Activated CD4-positive, alpha-beta memory T cell treated with anti-CD3 and anti-CD28 coated beads for 36 hours (primary cell): ENCODE data around the gene TBL3. TPM values are rescaled to one million over a fixed set of nuclear protein-coding genes. Genes with fewer than 3 reads are reported as not detected.

Experiments
- CTCF ChIA-PET: fragments of 350-600 bp; sonication (Branson Sonifier 250); formaldehyde crosslinking; loops from one replicate; lab custom pipeline; 2021; ENCODE audit warnings: antibody characterized with exemption, inconsistent platforms; lab: Charles Lee
- POLR2A ChIA-PET: fragments of 350-600 bp; sonication (Branson Sonifier 250); formaldehyde crosslinking; loops from one replicate; lab custom pipeline; 2021; ENCODE audit warnings: antibody characterized with exemption; lab: Charles Lee
- DNase-seq: peaks from one replicate; pipeline ENCODE4 v3.0.0-alpha.2; 2020
- H3K27ac Mint-ChIP-seq: one replicate; pipeline ENCODE4 v1.8.0; 2021; ENCODE audit warnings: mixed read lengths
- H3K27me3 Mint-ChIP-seq: one replicate; pipeline ENCODE4 v1.8.0; 2021; ENCODE audit warnings: mixed read lengths
- H3K36me3 Mint-ChIP-seq: one replicate; pipeline ENCODE4 v1.8.0; 2021; ENCODE audit warnings: mixed read lengths
- H3K4me1 Mint-ChIP-seq: one replicate; pipeline ENCODE4 v1.8.0; 2021; ENCODE audit warnings: low read depth, mixed read lengths
- H3K4me3 Mint-ChIP-seq: one replicate; pipeline ENCODE4 v1.8.0; 2021; ENCODE audit warnings: mild to moderate bottlenecking, mixed read lengths
- H3K9me3 Mint-ChIP-seq: one replicate; pipeline ENCODE4 v1.8.0; 2021; ENCODE audit warnings: mixed read lengths
- intact Hi-C: fragments of 100-400 bp; cut with micrococcal nuclease; formaldehyde crosslinking; loops from one replicate; pipeline ENCODE4 v1.15.1; 2023
- total RNA-seq, 2 experiments: library from RNA; stranded (reverse); gene quantifications; one replicate each; pipeline ENCODE4 v1.2.3, GENCODE V29; 2021

Gene TBL3
- total RNA-seq, 2 experiments from 2014 or later, result 45.7 to 47.3 TPM

DNA sequence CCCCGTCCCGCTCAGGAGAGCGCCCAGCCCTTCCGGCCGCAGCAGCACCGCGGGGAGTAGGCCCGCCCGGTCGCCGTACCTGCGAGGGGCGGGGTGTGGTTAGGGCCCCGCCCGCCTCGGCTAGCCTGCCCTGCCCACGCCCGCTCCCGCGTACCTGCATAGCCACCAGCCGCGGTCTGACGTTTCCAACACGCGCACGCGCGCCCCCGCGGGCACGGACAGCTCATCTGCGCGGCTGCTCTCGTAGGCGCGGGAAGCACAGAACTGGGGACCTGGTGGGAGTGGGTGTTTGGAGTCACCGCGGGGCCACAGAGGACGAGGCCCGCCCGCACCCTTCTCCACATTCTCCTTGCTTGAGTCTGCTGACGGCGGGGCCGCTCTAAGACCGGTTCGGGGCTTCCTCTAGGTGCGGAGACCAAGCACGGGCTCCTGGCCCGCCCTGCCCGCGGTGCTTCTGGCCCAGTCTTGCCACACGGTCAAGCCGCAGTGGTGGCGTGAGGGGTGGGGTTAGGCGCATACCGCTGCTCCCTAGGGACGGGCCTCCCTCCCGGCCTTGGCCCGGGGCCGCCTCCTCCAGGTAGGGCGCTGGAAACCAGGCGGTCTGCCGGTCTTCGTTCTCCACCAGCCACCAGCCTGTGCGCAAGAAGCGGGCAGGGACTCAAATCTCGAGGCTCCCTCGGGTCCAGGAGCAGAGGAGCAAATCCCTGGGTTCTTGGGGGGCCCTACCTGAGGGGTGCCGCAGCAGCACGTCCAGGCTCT lies 7.6 kb downstream of the TBL3 start:
- Mint-ChIP-seq H3K4me1 (peaks cover 4% of the 10 kb centered on the region), H3K27ac (no peak overlapping the region), H3K27me3 (peaks cover 26% of the 10 kb centered on the region), H3K9me3 (no peaks in the 10 kb centered on the region), H3K36me3 (peaks cover 29% of the 10 kb centered on the region), H3K4me3 (no peak overlapping the region)
- CTCF ChIA-PET, result interaction anchor here (1.3 kb wide), 1 partner anchor 160 kb away, joined by 3 read pairs; no protein-coding TSS in a partner anchor
- POLR2A ChIA-PET, result interaction anchor here (1.2 kb wide), 1 partner anchor 15 kb away, joined by 4 read pairs; the partner anchor contains the start of gene RPS2
- intact Hi-C loops, result no loop called here
- peak; percentile 51 for DNase-seq

DNA sequence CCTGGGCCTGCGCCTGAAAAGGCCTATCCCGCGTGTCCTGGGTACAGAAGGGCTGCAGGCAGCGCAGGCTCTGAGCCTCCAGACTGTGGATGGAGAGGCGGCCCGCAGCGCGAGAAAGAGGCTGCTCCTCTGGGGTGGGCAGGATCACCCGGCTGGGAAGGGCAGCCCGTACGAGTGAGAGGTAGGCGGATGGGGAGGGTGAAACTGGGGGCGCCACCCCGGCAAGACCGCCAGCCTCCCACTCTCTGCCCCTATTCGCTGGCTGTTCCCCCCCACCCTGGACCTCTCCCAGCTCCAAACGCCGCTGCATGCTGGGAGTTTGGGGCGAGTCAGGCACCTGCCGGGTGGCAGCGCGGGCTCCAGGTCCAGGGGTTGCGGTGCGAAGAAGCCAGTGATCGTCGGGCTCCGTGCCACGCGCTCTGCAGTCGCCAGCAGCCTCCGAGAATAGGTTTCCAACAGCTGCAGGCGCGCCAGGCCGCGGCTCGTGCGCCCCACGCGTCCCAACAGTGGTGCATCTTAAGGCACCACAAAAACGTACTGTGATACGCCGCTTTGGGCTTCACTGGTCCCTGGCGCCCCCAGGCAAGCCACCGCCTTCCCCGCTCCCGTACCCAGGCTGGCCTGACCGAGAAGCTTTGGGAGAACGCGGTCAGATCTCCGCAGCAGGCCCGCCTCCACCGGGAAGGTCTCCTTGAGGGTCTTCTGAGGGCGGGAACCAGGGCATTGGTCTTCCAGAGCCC lies 8.3 kb downstream of the TBL3 start:
- ChIA-PET POLR2A (interaction anchor here (3.2 kb wide), 1 partner anchor 9 kb away, joined by 15 read pairs; the partner anchor contains the start of gene TBL3), CTCF (interaction anchor here (1.3 kb wide), 1 partner anchor 160 kb away, joined by 3 read pairs; no protein-coding TSS in a partner anchor)
- intact Hi-C loops, result no loop called here
- peaks cover 12% of the 10 kb centered on the region for H3K4me1 Mint-ChIP-seq
- H3K36me3 Mint-ChIP-seq, result peaks cover 22% of the 10 kb centered on the region
- no peaks in the 10 kb centered on the region for H3K9me3 Mint-ChIP-seq
- DNase-seq, result no peak
- H3K27ac Mint-ChIP-seq, result no peak overlapping the region
- H3K27me3 Mint-ChIP-seq, result peaks cover 26% of the 10 kb centered on the region
- no peak overlapping the region for H3K4me3 Mint-ChIP-seq

DNA sequence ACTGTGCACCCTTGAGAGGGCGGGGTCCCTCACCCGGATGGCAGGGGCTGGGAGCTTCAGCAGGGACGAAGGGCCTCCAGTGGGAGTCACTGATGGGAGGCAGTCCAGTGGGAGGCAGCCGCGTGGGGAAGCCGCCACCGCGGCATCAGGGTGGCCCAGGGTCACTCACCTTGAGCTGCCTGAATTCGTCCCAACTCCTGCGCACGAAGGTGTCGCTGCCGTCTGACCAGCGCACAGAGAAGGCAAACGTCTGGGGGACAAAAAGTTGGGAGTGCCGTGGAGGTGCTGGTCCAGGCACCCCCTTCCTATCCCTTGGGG lies 8.9 kb downstream of the TBL3 start:
- Mint-ChIP-seq H3K27me3 (peaks cover 26% of the 10 kb centered on the region), H3K36me3 (peaks cover 19% of the 10 kb centered on the region), H3K27ac (no peak overlapping the region), H3K4me3 (no peak overlapping the region), H3K4me1 (peaks cover 15% of the 10 kb centered on the region), H3K9me3 (no peaks in the 10 kb centered on the region)
- intact Hi-C loops, result no loop called here
- ChIA-PET CTCF (interaction anchor here (1.3 kb wide), 1 partner anchor 159 kb away, joined by 3 read pairs; no protein-coding TSS in a partner anchor), POLR2A (interaction anchor here (2.4 to 3.2 kb wide), 2 partner anchors 9 to 20 kb away, joined by 7 to 15 read pairs; partner anchors contain the start of gene TBL3)
- DNase-seq, result no peak

DNA sequence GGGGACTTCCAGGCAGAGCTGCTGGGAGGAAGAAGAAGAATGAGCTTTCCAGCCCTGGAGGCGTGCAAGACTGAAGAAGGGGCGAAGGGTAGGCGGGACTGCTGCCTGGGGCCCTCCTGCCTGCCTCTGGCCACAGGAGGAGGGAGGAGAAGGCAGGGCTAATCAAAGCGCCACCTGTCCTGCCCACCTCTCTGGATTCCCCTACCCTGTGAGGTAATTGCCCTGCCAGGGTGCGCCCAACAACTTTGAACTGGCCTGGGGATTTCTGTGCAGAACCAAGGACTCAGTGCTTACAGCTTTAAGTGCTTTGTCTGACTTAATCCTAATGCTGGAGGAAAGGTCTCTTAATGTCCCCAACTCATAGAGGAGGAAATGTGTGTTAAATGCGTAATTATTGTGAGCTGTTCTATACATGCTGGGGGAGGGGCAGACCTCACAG lies 9.6 kb downstream of the TBL3 start, which contains the start of gene NOXO1:
Gene NOXO1, minus strand, starts transcription at position 72 of the 439 bp plus-strand sequence. CDS start 290 bp downstream, outside the sequence.
- peaks cover 26% of the 10 kb centered on the region for H3K27me3 Mint-ChIP-seq
- CTCF ChIA-PET, result interaction anchor here (2.0 kb wide), 1 partner anchor 23 kb away, joined by 13 read pairs; no protein-coding TSS in a partner anchor
- intact Hi-C loops, result no loop called here
- H3K27ac Mint-ChIP-seq, result no peak within 1 kb of the TSS
- no peak for DNase-seq
- peaks cover 14% of the 10 kb centered on the region for H3K36me3 Mint-ChIP-seq
- peaks cover 15% of the 10 kb centered on the region for H3K4me1 Mint-ChIP-seq
- no peaks in the 10 kb centered on the region for H3K9me3 Mint-ChIP-seq
- POLR2A ChIA-PET, result interaction anchor here (0.7 to 3.2 kb wide), 4 partner anchors 10 to 21 kb away, joined by 4 to 15 read pairs (median 6); partner anchors contain the start of genes RPS2 and TBL3
- no peak within 1 kb of the TSS for H3K4me3 Mint-ChIP-seq

- ChIA-PET CTCF (interaction anchor here (2.0 kb wide), 1 partner anchor 22 kb away, joined by 13 read pairs; no protein-coding TSS in a partner anchor), POLR2A (interaction anchor here (1.3 to 3.2 kb wide), 4 partner anchors 9 to 21 kb away, joined by 4 to 15 read pairs (median 6); partner anchors contain the start of genes RPS2 and TBL3)
- H3K4me1 Mint-ChIP-seq, result peaks cover 15% of the 10 kb centered on the region
- H3K27ac Mint-ChIP-seq, result no peak overlapping the region
- H3K27me3 Mint-ChIP-seq, result peaks cover 26% of the 10 kb centered on the region
- H3K36me3 Mint-ChIP-seq, result peaks cover 13% of the 10 kb centered on the region
- intact Hi-C loops, result no loop called here
- no peak for DNase-seq
- no peaks in the 10 kb centered on the region for H3K9me3 Mint-ChIP-seq
- H3K4me3 Mint-ChIP-seq, result no peak overlapping the region
Measured at GRCh38 chr16:1982013-1982433, 10.2 kb downstream of the TBL3 start.

DNA sequence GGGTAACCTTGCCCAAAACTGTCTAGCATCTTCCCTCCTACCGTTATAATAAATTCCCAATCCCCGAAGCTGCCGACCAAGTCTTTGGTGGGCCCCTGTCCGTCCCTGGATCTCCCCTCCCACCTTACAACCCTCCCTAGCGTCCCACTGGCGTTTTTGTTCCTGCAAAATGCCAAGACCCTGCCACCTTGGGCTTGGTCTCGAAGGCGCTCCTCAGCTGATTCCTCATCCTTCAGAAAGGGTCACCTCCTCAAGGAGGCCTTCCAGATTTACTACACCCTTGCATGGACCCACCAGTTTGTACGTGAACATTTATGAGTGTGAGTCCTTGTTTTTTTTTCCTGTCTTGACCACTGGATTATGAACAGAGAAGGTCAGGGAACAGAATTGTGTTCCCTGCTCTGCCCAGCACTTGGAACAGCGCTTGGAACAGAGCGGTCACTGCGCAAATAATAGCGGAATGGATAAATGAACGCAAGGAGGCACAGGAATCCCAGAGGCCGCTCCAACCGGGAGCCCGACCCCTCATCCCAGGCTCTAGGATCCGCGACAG lies 11.2 kb downstream of the TBL3 start:
- CTCF ChIA-PET, result interaction anchor here (0.8 to 2.0 kb wide), 2 partner anchors 21 to 157 kb away, joined by 6 to 13 read pairs; no protein-coding TSS in a partner anchor
- DNase-seq, result no peak
- Mint-ChIP-seq H3K27ac (no peak overlapping the region), H3K9me3 (no peaks in the 10 kb centered on the region), H3K36me3 (peaks cover 10% of the 10 kb centered on the region), H3K4me3 (peak overlapping the region; percentile 81), H3K27me3 (peaks cover 26% of the 10 kb centered on the region), H3K4me1 (peaks cover 15% of the 10 kb centered on the region)
- POLR2A ChIA-PET, result interaction anchor here (0.7 to 3.6 kb wide), 6 partner anchors 8 to 156 kb away, joined by 3 to 22 read pairs (median 6); partner anchors contain the start of genes RPS2 and TBL3
- intact Hi-C loops, result no loop called here

GRCh38 chr16:1983544-1984346 lies 11.9 kb downstream of the TBL3 start, which contains the start of gene GFER:
Gene GFER, plus strand, starts transcription at chr16:1984193. Its CDS starts 26 bp downstream, at chr16:1984219.
- H3K27ac Mint-ChIP-seq, result peak within 1 kb of the TSS; percentile 58
- intact Hi-C loops, result loop anchor here (1.0 kb wide), 1 partner anchor 9 kb away; no protein-coding TSS in a partner anchor
- peaks cover 15% of the 10 kb centered on the region for H3K4me1 Mint-ChIP-seq
- POLR2A ChIA-PET, result interaction anchor here (1.9 to 3.6 kb wide), 3 partner anchors 12 to 23 kb away, joined by 8 to 22 read pairs (median 15); partner anchors contain the start of genes RPS2 and TBL3
- H3K36me3 Mint-ChIP-seq, result peaks cover 7% of the 10 kb centered on the region
- peak; percentile 88 for DNase-seq
- H3K27me3 Mint-ChIP-seq, result peaks cover 28% of the 10 kb centered on the region
- no peaks in the 10 kb centered on the region for H3K9me3 Mint-ChIP-seq
- peak within 1 kb of the TSS; percentile 81 for H3K4me3 Mint-ChIP-seq
- CTCF ChIA-PET, result interaction anchor here (0.6 to 2.4 kb wide), 4 partner anchors 19 to 25 kb away, joined by 3 to 15 read pairs (median 8); partner anchors contain the start of gene RPS2

DNA sequence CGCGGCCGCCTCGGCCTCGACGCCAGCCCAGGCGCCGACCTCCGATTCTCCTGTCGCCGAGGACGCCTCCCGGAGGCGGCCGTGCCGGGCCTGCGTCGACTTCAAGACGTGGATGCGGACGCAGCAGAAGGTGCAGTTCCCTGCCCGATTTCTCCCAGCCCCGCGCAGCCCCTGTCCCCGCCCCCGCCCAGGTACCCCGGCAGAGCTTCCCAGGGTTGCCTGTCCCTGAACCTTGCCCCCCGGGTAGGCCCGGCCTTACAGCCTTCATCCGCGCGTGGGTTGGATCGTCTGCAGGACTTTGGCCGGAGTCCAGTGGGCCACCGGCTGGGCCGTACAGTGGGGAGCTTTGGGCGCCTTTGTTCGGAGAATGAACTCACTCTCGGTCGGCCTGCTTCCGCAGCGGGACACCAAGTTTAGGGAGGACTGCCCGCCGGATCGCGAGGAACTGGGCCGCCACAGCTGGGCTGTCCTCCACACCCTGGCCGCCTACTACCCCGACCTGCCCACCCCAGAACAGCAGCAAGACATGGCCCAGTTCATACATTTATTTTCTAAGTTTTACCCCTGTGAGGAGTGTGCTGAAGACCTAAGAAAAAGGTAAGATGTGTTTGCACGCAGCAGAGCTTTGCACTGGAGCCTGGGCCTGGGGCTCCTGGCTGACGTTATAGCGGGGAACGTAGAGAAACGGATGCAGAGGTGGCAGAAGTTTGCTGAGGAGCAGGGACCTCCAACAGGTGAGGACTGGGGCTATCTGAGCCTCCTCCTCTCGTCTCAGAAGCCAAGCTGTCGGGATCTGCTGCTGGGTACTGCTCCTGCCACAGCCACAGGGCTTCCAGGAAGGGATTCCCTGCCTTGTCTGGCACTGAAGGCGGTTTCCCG lies 12.7 kb downstream of the TBL3 start:
- peaks cover 36% of the 10 kb centered on the region for H3K27me3 Mint-ChIP-seq
- POLR2A ChIA-PET, result interaction anchor here (1.6 to 3.6 kb wide), 3 partner anchors 20 to 23 kb away, joined by 5 to 22 read pairs (median 8); partner anchors contain the start of gene RPS2
- intact Hi-C loops, result loop anchor here (1.0 kb wide), 1 partner anchor 8 kb away; no protein-coding TSS in a partner anchor
- H3K27ac Mint-ChIP-seq, result peak overlapping the region; percentile 58
- DNase-seq, result no peak
- peaks cover 15% of the 10 kb centered on the region for H3K4me1 Mint-ChIP-seq
- CTCF ChIA-PET, result interaction anchor here (0.6 to 2.4 kb wide), 3 partner anchors 19 to 24 kb away, joined by 3 to 15 read pairs (median 3); partner anchors contain the start of gene RPS2
- H3K9me3 Mint-ChIP-seq, result no peaks in the 10 kb centered on the region
- H3K36me3 Mint-ChIP-seq, result peaks cover 4% of the 10 kb centered on the region
- peak overlapping the region; percentile 81 for H3K4me3 Mint-ChIP-seq

- peaks cover 15% of the 10 kb centered on the region for H3K4me1 Mint-ChIP-seq
- H3K27me3 Mint-ChIP-seq, result peaks cover 33% of the 10 kb centered on the region
- DNase-seq, result no peak
- CTCF ChIA-PET, result interaction anchor here (2.4 kb wide), 1 partner anchor 18 kb away, joined by 15 read pairs; no protein-coding TSS in a partner anchor
- intact Hi-C loops, result no loop called here
- POLR2A ChIA-PET, result interaction anchor here (1.6 to 3.6 kb wide), 3 partner anchors 20 to 25 kb away, joined by 5 to 22 read pairs (median 8); partner anchors contain the start of gene RPS2
- no peaks in the 10 kb centered on the region for H3K9me3 Mint-ChIP-seq
- no peak overlapping the region for H3K27ac Mint-ChIP-seq
- peaks cover 4% of the 10 kb centered on the region for H3K36me3 Mint-ChIP-seq
- peak overlapping the region; percentile 81 for H3K4me3 Mint-ChIP-seq
Measured at GRCh38 chr16:1985466-1986150, 13.8 kb downstream of the TBL3 start.
